H1 (cell line): Measurements from ENCODE around the gene FSCN2. TPM values are rescaled to one million over a fixed set of nuclear protein-coding genes. Genes with fewer than 3 reads are reported as not detected.

Experiments
- CTCF ChIA-PET: fragments of 300-600 bp; sonication (Branson Sonifier 250); formaldehyde crosslinking; loops from one replicate; lab custom pipeline; 2021; ENCODE audit not compliant: partially characterized antibody; lab: Charles Lee
- POLR2A ChIA-PET: fragments of 300-600 bp; sonication (Branson Sonifier 250); formaldehyde crosslinking; loops from one replicate; lab custom pipeline; 2021; ENCODE audit warnings: inconsistent platforms; ENCODE audit not compliant: partially characterized antibody; lab: Charles Lee
- DNase-seq, 2 experiments: peaks; one replicate each; pipeline versions ENCODE4 v3.0.0 to v3.0.0-alpha.2; 2010 to 2022; ENCODE audit warnings: low spot score in 2 of 2, low read depth in 1 of 2, mixed read lengths in 1 of 2
- FAIRE-seq: peaks from 2 replicates; lab custom pipeline; 2011; peaks lifted over from hg19 to GRCh38; lab: Jason Lieb, UNC
- H2AFZ ChIP-seq: 2 replicates; pipeline ENCODE4 v1.8.1; 2012; ENCODE audit warnings: low read length, inconsistent platforms
- H2AK5ac ChIP-seq: 2 replicates; pipeline ENCODE4 v1.6.1; 2013; ENCODE audit warnings: low read depth, low read length
- H2BK120ac ChIP-seq: replicated peaks from 2 replicates; pipeline ENCODE3; 2013; ENCODE audit warnings: low read depth, low read length, inconsistent platforms
- H2BK12ac ChIP-seq: 2 replicates; pipeline ENCODE4 v1.6.1; 2013; ENCODE audit warnings: low read depth, low read length
- H2BK15ac ChIP-seq: 2 replicates; pipeline ENCODE4 v1.6.1; 2013; ENCODE audit warnings: low read length
- H2BK20ac ChIP-seq: 2 replicates; pipeline ENCODE4 v1.6.1; 2013; ENCODE audit warnings: low read length
- H2BK5ac ChIP-seq: 2 replicates; pipeline ENCODE4 v1.6.1; 2013; ENCODE audit warnings: low read depth, low read length
- H3K14ac ChIP-seq: 2 replicates; pipeline ENCODE4 v1.6.1; 2013; ENCODE audit warnings: inconsistent platforms; ENCODE audit not compliant: insufficient read length
- H3K18ac ChIP-seq: 2 replicates; pipeline ENCODE4 v1.6.1; 2013; ENCODE audit warnings: low read length; ENCODE audit errors: extremely low read depth
- H3K23ac ChIP-seq: 2 replicates; pipeline ENCODE4 v1.6.1; 2013; ENCODE audit warnings: inconsistent platforms; ENCODE audit not compliant: insufficient read length
- H3K23me2 ChIP-seq: 2 replicates; pipeline ENCODE4 v1.6.1; 2013; ENCODE audit warnings: low read depth, low read length
- H3K27ac ChIP-seq: 2 replicates; pipeline ENCODE4 v1.6.1; 2011; ENCODE audit warnings: low read depth, low read length, inconsistent platforms
- H3K27me3 ChIP-seq, 4 experiments: replicated peaks in 1 of 4; 1 replicate in 1 of 4; 2 replicates in 3 of 4; pipeline versions ENCODE4 v1.6.1 to v1.8.1; 2011 to 2013; ENCODE audit warnings: low read length in 3 of 4, mild to moderate bottlenecking in 3 of 4, inconsistent platforms in 2 of 4, mixed read lengths in 2 of 4, moderate library complexity in 1 of 4; ENCODE audit not compliant: control insufficient read depth in 3 of 4, insufficient read depth in 3 of 4; ENCODE audit errors: extremely low read depth in 1 of 4
- H3K36me3 ChIP-seq, 4 experiments: 2 replicates each; pipeline versions ENCODE4 v1.6.1 to v1.8.1; 2011 to 2013; ENCODE audit warnings: mild to moderate bottlenecking in 4 of 4, low read length in 3 of 4, moderate library complexity in 2 of 4, control low read depth in 1 of 4, inconsistent platforms in 1 of 4; ENCODE audit not compliant: insufficient read depth in 4 of 4, control insufficient read depth in 2 of 4
- H3K4ac ChIP-seq: replicated peaks from 2 replicates; pipeline ENCODE3; 2013; ENCODE audit warnings: low read length, low read depth, mixed read lengths, inconsistent platforms; ENCODE audit not compliant: insufficient read length
- H3K4me1 ChIP-seq, 4 experiments: replicated peaks in 1 of 4; 1 replicate in 1 of 4; 2 replicates in 3 of 4; pipeline versions ENCODE4 v1.6.1 to v1.8.1; 2011 to 2013; ENCODE audit warnings: low read length in 3 of 4, inconsistent platforms in 2 of 4, mixed read lengths in 1 of 4; ENCODE audit not compliant: insufficient read depth in 4 of 4, control insufficient read depth in 3 of 4
- H3K4me2 ChIP-seq, 2 experiments: 2 replicates each; pipeline versions ENCODE4 v1.6.1 to v1.8.1; 2011 to 2013; ENCODE audit warnings: low read depth in 2 of 2, low read length in 2 of 2, control low read depth in 1 of 2, inconsistent platforms in 1 of 2, mild to moderate bottlenecking in 1 of 2; ENCODE audit not compliant: insufficient read depth in 1 of 2
- H3K4me3 ChIP-seq, 4 experiments: fragments of 200-600, 300-600 bp in 1 of 4; sonication (generic), shearing (Covaris generic), sonication (Bioruptor Twin) in 1 of 4; 2 replicates each; pipeline versions ENCODE4 v1.5.1 to v1.8.1; 2011 to 2016; ENCODE audit warnings: low read length in 4 of 4, low read depth in 3 of 4, control low read depth in 2 of 4, inconsistent platforms in 2 of 4, mild to moderate bottlenecking in 2 of 4, mixed read lengths in 1 of 4, moderate library complexity in 1 of 4; ENCODE audit not compliant: insufficient read depth in 2 of 4; ENCODE audit errors: extremely low read depth in 1 of 4
- H3K56ac ChIP-seq: replicated peaks from 2 replicates; pipeline ENCODE3; 2013; ENCODE audit warnings: low read depth, mild to moderate bottlenecking, mixed read lengths, low read length, inconsistent platforms; ENCODE audit not compliant: insufficient read length
- H3K79me1 ChIP-seq: 2 replicates; pipeline ENCODE4 v1.6.1; 2013; ENCODE audit warnings: low read depth, low read length, control low read depth
- H3K79me2 ChIP-seq, 2 experiments: 2 replicates each; pipeline versions ENCODE4 v1.6.1 to v1.8.1; 2012 to 2013; ENCODE audit warnings: low read length in 2 of 2, mild to moderate bottlenecking in 2 of 2, inconsistent platforms in 1 of 2; ENCODE audit not compliant: insufficient read depth in 2 of 2, control insufficient read depth in 1 of 2
- H3K9ac ChIP-seq, 4 experiments: replicated peaks in 1 of 4; 1 replicate in 1 of 4; 2 replicates in 3 of 4; pipeline versions ENCODE4 v1.6.1 to v1.8.1; 2011 to 2013; ENCODE audit warnings: low read depth in 3 of 4, low read length in 3 of 4, control low read depth in 2 of 4, mild to moderate bottlenecking in 2 of 4, moderate library complexity in 2 of 4, inconsistent platforms in 1 of 4; ENCODE audit errors: extremely low read depth in 1 of 4
- H3K9me3 ChIP-seq, 2 experiments: 2 replicates each; pipeline versions ENCODE4 v1.6.1 to v1.8.1; 2012 to 2013; ENCODE audit warnings: mild to moderate bottlenecking in 2 of 2, moderate library complexity in 2 of 2, control low read depth in 1 of 2, inconsistent platforms in 1 of 2, low read depth in 1 of 2, low read length in 1 of 2, mixed read lengths in 1 of 2; ENCODE audit not compliant: insufficient read depth in 2 of 2
- H4K20me1 ChIP-seq, 2 experiments: replicated peaks in 1 of 2; 2 replicates each; pipeline versions ENCODE3 to v1.8.1; 2011 to 2013; ENCODE audit warnings: inconsistent platforms in 2 of 2, low read length in 2 of 2, mild to moderate bottlenecking in 1 of 2; ENCODE audit not compliant: insufficient read depth in 2 of 2, control insufficient read depth in 1 of 2
- H4K5ac ChIP-seq: 2 replicates; pipeline ENCODE4 v1.6.1; 2013; ENCODE audit warnings: low read length, low read depth, mixed read lengths, inconsistent platforms; ENCODE audit not compliant: insufficient read length
- H4K8ac ChIP-seq: 2 replicates; pipeline ENCODE4 v1.8.0; 2013; ENCODE audit warnings: mild to moderate bottlenecking, moderate library complexity, low read length, inconsistent platforms; ENCODE audit not compliant: insufficient read depth; ENCODE audit errors: extremely low read depth
- H4K91ac ChIP-seq: replicated peaks from 2 replicates; pipeline ENCODE3; 2013; ENCODE audit warnings: low read length, mixed read lengths, inconsistent platforms; ENCODE audit not compliant: insufficient read length
- ATF3 ChIP-seq: IDR thresholded peaks from 2 replicates; pipeline ENCODE4 v1.6.1; 2011; ENCODE audit warnings: low read depth, mild to moderate bottlenecking, low read length; ENCODE audit not compliant: insufficient read depth
- CHD2 ChIP-seq: IDR thresholded peaks from 2 replicates; pipeline ENCODE4 v1.6.1; 2012; ENCODE audit warnings: low read length, improper control_type of control experiment
- CTBP2 ChIP-seq: IDR thresholded peaks from 2 replicates; pipeline ENCODE4 v1.7.0; 2011; ENCODE audit warnings: borderline replicate concordance, mild to moderate bottlenecking, moderate library complexity, mixed read lengths, low read length; ENCODE audit not compliant: insufficient read depth, insufficient read length
- FOSL1 ChIP-seq: IDR thresholded peaks from 2 replicates; pipeline ENCODE4 v1.6.1; 2011; ENCODE audit warnings: mild to moderate bottlenecking, low read depth, low read length, moderate library complexity; ENCODE audit not compliant: insufficient read depth
- HDAC6 ChIP-seq: IDR thresholded peaks from one replicate; pipeline ENCODE4 v1.7.1; 2012; ENCODE audit warnings: low read depth, mild to moderate bottlenecking, inconsistent platforms, low read length, moderate library complexity
- MAFK ChIP-seq: IDR thresholded peaks from 2 replicates; pipeline ENCODE4 v1.6.1; 2012; ENCODE audit warnings: low read depth, mild to moderate bottlenecking, improper control_type of control experiment, low read length
- MAX ChIP-seq: IDR thresholded peaks from 2 replicates; pipeline ENCODE4 v1.6.1; 2012; ENCODE audit warnings: inconsistent platforms
- NRF1 ChIP-seq: IDR thresholded peaks from 2 replicates; pipeline ENCODE4 v1.6.1; 2011; ENCODE audit warnings: mild to moderate bottlenecking, low read depth, low read length, improper control_type of control experiment
- POLR2AphosphoS5 ChIP-seq: IDR thresholded peaks from 2 replicates; pipeline ENCODE4 v1.6.1; 2011; ENCODE audit warnings: low read depth, low read length
- SP1 ChIP-seq: IDR thresholded peaks from 2 replicates; pipeline ENCODE4 v1.6.1; 2011; ENCODE audit warnings: low read depth, low read length
- TAF1 ChIP-seq: IDR thresholded peaks from 2 replicates; pipeline ENCODE4 v1.6.1; 2011; ENCODE audit warnings: mild to moderate bottlenecking, low read depth, low read length
- TBP ChIP-seq: IDR thresholded peaks from 2 replicates; pipeline ENCODE4 v1.6.1; 2011; ENCODE audit warnings: low read depth, low read length, improper control_type of control experiment
- WGBS, 2 experiments: shearing (Covaris generic) in 1 of 2; methylation state at CpG; one replicate each; pipeline versions ENCODE4 v1.1.6 to v1.1.7; 2013 to 2015; ENCODE audit warnings: low lambda C conversion rate in 2 of 2, mixed read lengths in 2 of 2, inconsistent platforms in 1 of 2, low coverage in 1 of 2, missing lambda C conversion rate in 1 of 2; ENCODE audit not compliant: insufficient replicate concordance in 2 of 2, insufficient coverage in 1 of 2, insufficient read length in 1 of 2; ENCODE audit errors: extremely low coverage in 1 of 2, missing lambda C conversion rate in 1 of 2; 5-methylcytosine and 5-hydroxymethylcytosine counted together
- polyA plus RNA-seq, 7 experiments: library from polyadenylated mRNA; depleted of rRNA in 3 of 7; stranded (reverse) in 5 of 7; unstranded in 2 of 7; fragments of >200 nt in 5 of 7; fragments of 200-250 nt in 2 of 7; gene quantifications; 1 replicate in 5 of 7; 2 replicates in 1 of 7; 4 replicates in 1 of 7; pipeline versions ENCODE4 v1.2.1 to v1.2.3, GENCODE V29; 2011 to 2013; ENCODE audit warnings: missing spikeins in 2 of 7, mixed read lengths in 2 of 7
- total RNA-seq: library from RNA; stranded (reverse); fragmentation: NEBNext Ultra II Directional; extraction: Animal tissue kit (Norgen Biotek cat#: 25700); gene quantifications from 2 replicates; pipeline ENCODE4 v1.2.1, GENCODE V29; 2021

Gene FSCN2
- total and polyA plus RNA-seq, 2 of the 8 experiments (the other 6 are each of a cell fraction or from before 2014, with no cell fraction given): 0.18 to 0.30 TPM

- Histone ChIP-seq H4K20me1 (peaks cover 23 to 29% of the 10 kb centered on the region in 2 experiments), H3K79me2 (peaks cover 24 to 32% of the 10 kb centered on the region in 2 experiments), H3K23me2 (peaks cover 18% of the 10 kb centered on the region), H2BK120ac (no peak overlapping the region), H3K27ac (no peak overlapping the region), H3K4me2 (peak overlapping the region; percentile 97 to 98), H3K56ac (no peak overlapping the region), H3K14ac (no peak overlapping the region), H2AK5ac (no peak overlapping the region), H3K79me1 (peaks cover 14% of the 10 kb centered on the region), H2BK5ac (no peak overlapping the region; the same call in 1 of the 2 replicates), H4K8ac (peak overlapping the region; percentile 57; the same call in 1 of the 2 replicates), H3K27me3 (no peaks in the 10 kb centered on the region), H3K4ac (no peak overlapping the region), H3K4me3 (peak overlapping the region in 3 of 4 experiments; percentile 75 to 93 (median 90); a peak in 3 of 8 replicates), H3K36me3 (peaks cover 19 to 37% (median 31%) of the 10 kb centered on the region in 4 experiments; a peak in 7 of 8 replicates), H2BK20ac (no peak overlapping the region), H3K9me3 (no peaks in the 10 kb centered on the region), H2BK15ac (no peak overlapping the region), H4K5ac (no peak overlapping the region), H3K9ac (no peak overlapping the region), H3K18ac (no peak overlapping the region), H3K4me1 (peaks cover 0 to 5% (median 1%) of the 10 kb centered on the region in 4 experiments; a peak in 1 of 7 replicates), H2BK12ac (no peak overlapping the region), H3K23ac (no peak overlapping the region), H2AFZ (no peak overlapping the region), H4K91ac (no peak overlapping the region)
- WGBS, 2 experiments: 79% methylated on average over 10 of the region's 10 CpGs; no CpG with 5 or more reads in 1 of the 2 experiments
- DNase-seq (no peak), FAIRE-seq (no peak)
- ChIA-PET POLR2A (interaction anchor here (0.6 to 35.8 kb wide), 27 partner anchors 7 to 480 kb away, joined by 3 to 1004 read pairs (median 4); partner anchors contain the start of genes ACTG1, BAHCC1, FAAP100 and FSCN2), CTCF (interaction anchor here (1.2 to 2.3 kb wide), 4 partner anchors 10 to 116 kb away, joined by 3 to 8 read pairs (median 4); no protein-coding TSS in a partner anchor)
- TF ChIP-seq HDAC6: no peak
- no peak for TF ChIP-seq SP1
- TF ChIP-seq ATF3: no peak
- TF ChIP-seq FOSL1: no peak
- no peak for TF ChIP-seq CTBP2
- peak; percentile 52; the same call in 1 of the 2 replicates for TF ChIP-seq CHD2
- peak; percentile 85; the same call in 1 of the 2 replicates for TF ChIP-seq POLR2AphosphoS5
- TF ChIP-seq MAX: no peak
- TF ChIP-seq NRF1: peak; percentile 4; the same call in 1 of the 2 replicates
- no peak for TF ChIP-seq MAFK
- TF ChIP-seq TAF1: no peak
- TF ChIP-seq TBP: no peak
These were observed 19.5 kb upstream of the FSCN2 start for GRCh38 chr17:81508639-81509206.
